Activated naive CD8-positive, alpha-beta T cell treated with anti-CD3 and anti-CD28 coated beads for 36 hours (primary cell): ENCODE data around the gene PCDH19. TPM values are rescaled to one million over a fixed set of nuclear protein-coding genes. Genes with fewer than 3 reads are reported as not detected.

Experiments used
- DNase-seq: peaks from one replicate; pipeline ENCODE4 v3.0.0; 2021
- H3K27ac Mint-ChIP-seq: one replicate; pipeline ENCODE4 v1.8.0; 2022; ENCODE audit warnings: mild to moderate bottlenecking, moderate library complexity, mixed read lengths
- H3K27me3 Mint-ChIP-seq: one replicate; pipeline ENCODE4 v1.8.0; 2022; ENCODE audit warnings: mild to moderate bottlenecking, mixed read lengths
- H3K36me3 Mint-ChIP-seq: one replicate; pipeline ENCODE4 v1.8.0; 2021; ENCODE audit warnings: mild to moderate bottlenecking, mixed read lengths
- H3K4me1 Mint-ChIP-seq: one replicate; pipeline ENCODE4 v1.8.0; 2021; ENCODE audit warnings: mixed read lengths
- H3K4me3 Mint-ChIP-seq: one replicate; pipeline ENCODE4 v1.8.0; 2022; ENCODE audit warnings: mild to moderate bottlenecking, moderate library complexity, mixed read lengths
- H3K9me3 Mint-ChIP-seq: one replicate; pipeline ENCODE4 v1.8.0; 2022; ENCODE audit warnings: mixed read lengths
- total RNA-seq, 2 experiments: library from RNA; stranded (reverse); gene quantifications; one replicate each; pipeline ENCODE4 v1.2.3, GENCODE V29; 2021

The PCDH19 gene
- total RNA-seq, 2 experiments from 2014 or later, result not detected

DNA sequence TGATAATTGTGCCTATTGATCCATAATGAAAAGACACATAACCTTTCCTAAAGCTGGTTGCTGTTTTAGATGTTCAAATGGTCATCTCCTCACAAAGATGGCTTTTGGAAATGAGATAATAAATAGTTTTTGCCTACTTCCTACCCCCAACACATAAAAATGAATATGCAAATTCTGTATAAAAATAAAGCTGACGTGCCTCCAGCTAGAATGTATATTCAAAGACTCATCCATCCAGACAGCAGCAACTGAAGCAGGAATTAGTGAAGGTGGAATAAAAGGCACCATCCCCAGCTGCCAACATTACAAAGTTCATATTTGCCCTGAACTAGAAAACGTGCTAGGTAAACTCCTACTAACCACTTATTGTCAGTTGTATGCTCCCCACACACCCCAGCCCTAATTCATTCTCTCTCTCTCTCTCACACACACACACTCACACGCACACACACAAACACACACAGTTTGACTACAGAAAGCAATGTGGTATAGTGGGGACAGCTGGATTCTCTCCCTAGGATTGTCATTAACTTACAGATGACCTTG is 53.6 kb downstream of the PCDH19 start:
- Mint-ChIP-seq H3K36me3 (no peaks in the 10 kb centered on the region), H3K27me3 (no peaks in the 10 kb centered on the region), H3K4me1 (no peaks in the 10 kb centered on the region), H3K27ac (no peak overlapping the region), H3K4me3 (no peak overlapping the region), H3K9me3 (no peaks in the 10 kb centered on the region)
- DNase-seq, result no peak

DNA sequence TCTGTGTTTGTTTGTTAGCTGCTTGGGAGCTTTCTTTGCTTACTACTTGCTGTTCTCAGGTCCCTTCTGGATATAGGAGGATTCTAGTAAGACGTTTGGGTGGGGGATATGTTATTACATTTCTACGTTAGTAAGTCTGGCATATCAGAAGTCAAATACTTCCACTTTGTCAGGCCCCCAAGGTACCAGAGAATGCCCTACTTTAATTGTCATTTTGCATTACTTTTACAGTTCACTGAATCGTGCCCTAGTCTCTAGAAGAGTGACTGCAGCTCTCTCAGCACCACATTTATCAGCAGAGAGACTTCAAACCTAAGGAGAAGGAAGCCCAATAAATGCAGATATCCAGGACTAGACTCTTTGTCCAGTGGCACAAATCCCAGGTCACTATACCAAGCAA is 54.4 kb downstream of the PCDH19 start:
- no peaks in the 10 kb centered on the region for H3K27me3 Mint-ChIP-seq
- no peak overlapping the region for H3K27ac Mint-ChIP-seq
- H3K4me3 Mint-ChIP-seq, result no peak overlapping the region
- H3K4me1 Mint-ChIP-seq, result no peaks in the 10 kb centered on the region
- DNase-seq, result no peak
- no peaks in the 10 kb centered on the region for H3K9me3 Mint-ChIP-seq
- H3K36me3 Mint-ChIP-seq, result no peaks in the 10 kb centered on the region

- Mint-ChIP-seq H3K27ac (no peak overlapping the region), H3K4me3 (no peak overlapping the region), H3K9me3 (no peaks in the 10 kb centered on the region), H3K27me3 (no peaks in the 10 kb centered on the region), H3K4me1 (no peaks in the 10 kb centered on the region), H3K36me3 (no peaks in the 10 kb centered on the region)
- no peak for DNase-seq
Observed at GRCh38 chrX:100353326-100353725, 56.7 kb downstream of the PCDH19 start.

GRCh38 chrX:100350704-100351489 is 59.2 kb downstream of the PCDH19 start:
- Mint-ChIP-seq H3K9me3 (no peaks in the 10 kb centered on the region), H3K36me3 (no peaks in the 10 kb centered on the region), H3K27ac (no peak overlapping the region), H3K4me1 (no peaks in the 10 kb centered on the region), H3K4me3 (no peak overlapping the region), H3K27me3 (no peaks in the 10 kb centered on the region)
- no peak for DNase-seq

DNA sequence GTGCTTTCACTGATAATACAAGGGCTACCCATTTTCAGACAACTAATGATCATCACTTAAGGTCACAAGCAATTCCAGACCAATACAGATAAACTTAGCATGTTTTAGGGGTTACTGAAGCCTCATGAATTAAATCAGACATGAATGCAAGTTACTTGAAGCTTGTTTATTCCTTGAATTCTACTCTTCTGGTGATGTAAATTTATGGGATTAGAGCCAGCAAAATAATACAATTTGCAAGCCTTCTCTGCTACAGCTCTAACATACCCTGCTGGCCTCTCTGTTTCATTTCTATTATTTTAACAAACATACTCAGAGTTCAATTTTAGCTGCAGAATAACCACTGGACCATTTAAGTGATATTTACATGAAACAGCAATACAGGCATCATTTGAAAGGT is 60.7 kb downstream of the PCDH19 start:
- Mint-ChIP-seq H3K4me3 (no peak overlapping the region), H3K36me3 (no peaks in the 10 kb centered on the region), H3K4me1 (no peaks in the 10 kb centered on the region), H3K27ac (no peak overlapping the region), H3K27me3 (no peaks in the 10 kb centered on the region), H3K9me3 (no peaks in the 10 kb centered on the region)
- DNase-seq, result no peak

DNA sequence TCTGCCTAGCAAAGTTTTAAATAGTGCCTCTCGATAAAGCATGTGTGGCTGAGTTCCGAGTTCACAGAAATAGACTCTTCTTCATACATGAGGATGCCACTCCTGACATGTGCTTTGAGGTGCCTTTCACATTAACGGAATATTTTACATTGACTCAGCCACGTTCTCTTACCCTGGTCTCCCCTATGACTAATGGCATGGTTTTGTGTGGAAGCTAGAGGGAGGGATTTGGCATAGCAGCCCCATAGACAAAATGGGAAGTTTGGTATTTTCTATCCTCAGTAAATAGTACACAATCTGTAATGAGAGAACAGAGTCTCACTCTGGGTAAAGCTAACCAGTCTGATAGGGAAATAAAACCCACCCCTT is 68.9 kb downstream of the PCDH19 start:
- Mint-ChIP-seq H3K4me1 (no peaks in the 10 kb centered on the region), H3K36me3 (no peaks in the 10 kb centered on the region), H3K27ac (no peak overlapping the region), H3K27me3 (no peaks in the 10 kb centered on the region), H3K4me3 (no peak overlapping the region), H3K9me3 (no peaks in the 10 kb centered on the region)
- no peak for DNase-seq

- Mint-ChIP-seq H3K36me3 (no peaks in the 10 kb centered on the region), H3K27me3 (no peaks in the 10 kb centered on the region), H3K9me3 (no peaks in the 10 kb centered on the region), H3K4me1 (no peaks in the 10 kb centered on the region), H3K4me3 (no peak overlapping the region), H3K27ac (no peak overlapping the region)
- no peak for DNase-seq
Observed at GRCh38 chrX:100340491-100341141, 69.5 kb downstream of the PCDH19 start.

DNA sequence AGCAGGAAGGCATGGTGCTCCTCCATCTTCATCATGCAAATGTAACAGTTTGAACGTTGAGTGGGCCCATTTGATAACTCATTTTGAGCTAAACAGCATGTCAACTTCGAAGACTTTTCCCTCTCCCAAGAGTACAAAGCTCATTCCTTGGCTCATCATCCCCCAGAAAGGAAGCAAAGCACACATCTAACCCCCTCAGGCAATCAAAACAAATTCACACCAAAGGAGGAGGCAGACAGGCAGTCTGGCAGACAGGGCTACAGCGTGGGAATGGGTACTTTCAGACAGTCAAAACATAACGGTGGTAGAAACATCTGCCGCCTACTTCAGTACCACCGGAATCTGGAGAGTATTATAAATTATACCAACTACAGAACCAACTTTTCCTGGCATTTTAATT is 81.7 kb downstream of the PCDH19 start:
- no peaks in the 10 kb centered on the region for H3K27me3 Mint-ChIP-seq
- no peaks in the 10 kb centered on the region for H3K36me3 Mint-ChIP-seq
- no peaks in the 10 kb centered on the region for H3K4me1 Mint-ChIP-seq
- H3K9me3 Mint-ChIP-seq, result no peaks in the 10 kb centered on the region
- no peak overlapping the region for H3K4me3 Mint-ChIP-seq
- H3K27ac Mint-ChIP-seq, result no peak overlapping the region
- no peak for DNase-seq

GRCh38 chrX:100319716-100320115 is 90.4 kb downstream of the PCDH19 start:
- Mint-ChIP-seq H3K9me3 (no peaks in the 10 kb centered on the region), H3K27ac (no peak overlapping the region), H3K27me3 (no peaks in the 10 kb centered on the region), H3K4me1 (no peaks in the 10 kb centered on the region), H3K4me3 (no peak overlapping the region), H3K36me3 (no peaks in the 10 kb centered on the region)
- DNase-seq, result no peak

- Mint-ChIP-seq H3K27ac (no peak overlapping the region), H3K27me3 (no peaks in the 10 kb centered on the region), H3K36me3 (no peaks in the 10 kb centered on the region), H3K4me1 (no peaks in the 10 kb centered on the region), H3K4me3 (no peak overlapping the region), H3K9me3 (no peaks in the 10 kb centered on the region)
- DNase-seq, result no peak
Observed at GRCh38 chrX:100316987-100317386, 93.1 kb downstream of the PCDH19 start.

DNA sequence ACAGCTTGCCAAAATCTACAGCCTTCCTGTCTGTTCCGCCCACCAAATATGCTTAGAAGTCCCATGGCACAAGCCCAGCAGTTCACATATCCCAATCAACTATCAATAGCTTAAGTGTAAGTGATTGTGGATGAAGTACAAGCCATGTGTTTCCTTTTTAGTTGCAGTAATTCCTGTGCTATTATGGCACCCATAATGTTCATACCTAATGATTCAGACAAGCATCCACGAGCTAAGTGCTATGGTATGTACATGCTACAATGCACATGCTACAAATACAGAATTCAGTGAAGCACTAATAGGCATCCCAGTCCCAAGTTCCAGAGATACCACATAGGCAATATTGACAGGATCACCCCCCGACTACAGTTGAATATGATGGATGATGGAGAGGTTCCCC is 94.5 kb downstream of the PCDH19 start:
- Mint-ChIP-seq H3K27ac (no peak overlapping the region), H3K9me3 (no peaks in the 10 kb centered on the region), H3K4me3 (no peak overlapping the region), H3K27me3 (no peaks in the 10 kb centered on the region), H3K36me3 (no peaks in the 10 kb centered on the region), H3K4me1 (no peaks in the 10 kb centered on the region)
- DNase-seq, result no peak

- Mint-ChIP-seq H3K27ac (no peak overlapping the region), H3K36me3 (no peaks in the 10 kb centered on the region), H3K4me1 (no peaks in the 10 kb centered on the region), H3K9me3 (no peaks in the 10 kb centered on the region), H3K27me3 (no peaks in the 10 kb centered on the region), H3K4me3 (no peak overlapping the region)
- no peak for DNase-seq
Observed at GRCh38 chrX:100299559-100299958, 110.5 kb downstream of the PCDH19 start.

- Mint-ChIP-seq H3K27me3 (no peaks in the 10 kb centered on the region), H3K4me1 (no peaks in the 10 kb centered on the region), H3K4me3 (no peak overlapping the region), H3K9me3 (no peaks in the 10 kb centered on the region), H3K27ac (no peak overlapping the region), H3K36me3 (no peaks in the 10 kb centered on the region)
- no peak for DNase-seq
Observed at GRCh38 chrX:100297728-100298127, 112.3 kb downstream of the PCDH19 start.

DNA sequence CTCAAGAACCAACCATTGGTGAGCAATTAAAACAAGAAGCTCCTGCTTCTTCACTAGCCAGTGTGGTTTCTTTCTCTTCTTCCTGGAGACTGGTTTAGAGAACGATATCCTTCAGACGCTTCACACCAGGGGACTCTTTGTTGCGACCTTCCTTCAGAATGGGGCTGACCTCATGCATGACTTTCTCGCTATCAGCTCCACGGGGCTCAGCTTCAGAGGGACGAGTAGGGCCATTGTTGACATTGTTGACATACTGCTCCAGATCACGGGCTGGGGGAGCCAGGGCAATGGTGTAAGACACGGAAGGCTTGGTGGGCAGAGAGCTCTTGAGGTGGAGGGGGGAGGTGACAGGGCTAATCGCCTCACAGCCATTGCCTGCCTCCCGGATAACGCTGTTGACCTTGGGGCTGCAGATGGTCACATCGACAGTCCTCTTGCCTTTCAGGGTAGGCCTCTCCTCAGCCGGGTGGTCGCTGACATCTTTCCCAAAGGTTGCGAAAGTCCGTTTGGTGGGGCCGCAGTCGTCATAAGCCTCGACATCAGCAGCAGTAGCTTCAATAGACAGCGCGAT is 113.8 kb downstream of the PCDH19 start:
- Mint-ChIP-seq H3K9me3 (no peaks in the 10 kb centered on the region), H3K4me1 (no peaks in the 10 kb centered on the region), H3K27ac (no peak overlapping the region), H3K4me3 (no peak overlapping the region), H3K36me3 (no peaks in the 10 kb centered on the region), H3K27me3 (no peaks in the 10 kb centered on the region)
- DNase-seq, result no peak

- DNase-seq, result no peak
- Mint-ChIP-seq H3K27me3 (no peaks in the 10 kb centered on the region), H3K4me1 (no peaks in the 10 kb centered on the region)
Observed at GRCh38 chrX:100294965-100295364, 115.1 kb downstream of the PCDH19 start.

More at GRCh38 chrX:100294965-100295364, 115.1 kb downstream of the PCDH19 start:
- no peak overlapping the region for H3K4me3 Mint-ChIP-seq
- H3K9me3 Mint-ChIP-seq, result no peaks in the 10 kb centered on the region
- H3K27ac Mint-ChIP-seq, result no peak overlapping the region
- H3K36me3 Mint-ChIP-seq, result no peaks in the 10 kb centered on the region
